Spleen (tissue), 7 donors: ENCODE results near the gene CLPSL1.

Source experiments
- CTCF ChIP-seq, 11 experiments: fragments of 200-600 bp in 7 of 11; fragments of 450-650 bp in 4 of 11; sonication (generic) in 4 of 11; IDR thresholded peaks in 8 of 11; conservative IDR thresholded peaks in 3 of 11; 1 replicate in 7 of 11; 2 replicates in 4 of 11; pipeline versions ENCODE4 v1.4.0 to v1.8.0; 2016 to 2021; ENCODE audit warnings: antibody characterized with exemption in 11 of 11, inconsistent platforms in 4 of 11, mild to moderate bottlenecking in 1 of 11
- POLR2A ChIP-seq, 3 donors: fragments of 450-650 bp; IDR thresholded peaks; one replicate each; pipeline ENCODE4 v1.5.1; 2017; ENCODE audit warnings: antibody characterized with exemption in 3 of 3, mild to moderate bottlenecking in 1 of 3
- donor health status: DM: no; HTN: no; CAD: no; lungs with moderate emphysema.
- donor health status: DM: no; HTN: no; CAD: no.
- donor health status: DM: no; HTN: no; CAD: no.

GRCh38 chr6:35751594-35751993, 29.2 kb upstream of the CLPSL1 start:
- TF ChIP-seq CTCF (IDR thresholded peaks at IDR 0.05 in 8 of 11, conservative IDR thresholded peaks at IDR 0.05 in 3 of 11) (no peak), POLR2A (IDR thresholded peaks at IDR 0.05) (no peak)
